H1 (cell line): ENCODE results near the gene NUP98. TPM values are rescaled to one million over a fixed set of nuclear protein-coding genes. Genes with fewer than 3 reads are reported as not detected.

Experiments used
- CTCF ChIA-PET: fragments of 300-600 bp; sonication (Branson Sonifier 250); formaldehyde crosslinking; loops from one replicate; lab custom pipeline; 2021; ENCODE audit not compliant: partially characterized antibody; lab: Charles Lee
- POLR2A ChIA-PET: fragments of 300-600 bp; sonication (Branson Sonifier 250); formaldehyde crosslinking; loops from one replicate; lab custom pipeline; 2021; ENCODE audit warnings: inconsistent platforms; ENCODE audit not compliant: partially characterized antibody; lab: Charles Lee
- DNase-seq, 2 experiments: peaks; one replicate each; pipeline versions ENCODE4 v3.0.0 to v3.0.0-alpha.2; 2010 to 2022; ENCODE audit warnings: low spot score in 2 of 2, low read depth in 1 of 2, mixed read lengths in 1 of 2
- FAIRE-seq: peaks from 2 replicates; lab custom pipeline; 2011; peaks lifted over from hg19 to GRCh38; lab: Jason Lieb, UNC
- H2AFZ ChIP-seq: 2 replicates; pipeline ENCODE4 v1.8.1; 2012; ENCODE audit warnings: low read length, inconsistent platforms
- H2AK5ac ChIP-seq: 2 replicates; pipeline ENCODE4 v1.6.1; 2013; ENCODE audit warnings: low read depth, low read length
- H2BK120ac ChIP-seq: replicated peaks from 2 replicates; pipeline ENCODE3; 2013; ENCODE audit warnings: low read depth, low read length, inconsistent platforms
- H2BK12ac ChIP-seq: 2 replicates; pipeline ENCODE4 v1.6.1; 2013; ENCODE audit warnings: low read depth, low read length
- H2BK15ac ChIP-seq: 2 replicates; pipeline ENCODE4 v1.6.1; 2013; ENCODE audit warnings: low read length
- H2BK20ac ChIP-seq: 2 replicates; pipeline ENCODE4 v1.6.1; 2013; ENCODE audit warnings: low read length
- H2BK5ac ChIP-seq: 2 replicates; pipeline ENCODE4 v1.6.1; 2013; ENCODE audit warnings: low read depth, low read length
- H3K14ac ChIP-seq: 2 replicates; pipeline ENCODE4 v1.6.1; 2013; ENCODE audit warnings: inconsistent platforms; ENCODE audit not compliant: insufficient read length
- H3K18ac ChIP-seq: 2 replicates; pipeline ENCODE4 v1.6.1; 2013; ENCODE audit warnings: low read length; ENCODE audit errors: extremely low read depth
- H3K23ac ChIP-seq: 2 replicates; pipeline ENCODE4 v1.6.1; 2013; ENCODE audit warnings: inconsistent platforms; ENCODE audit not compliant: insufficient read length
- H3K23me2 ChIP-seq: 2 replicates; pipeline ENCODE4 v1.6.1; 2013; ENCODE audit warnings: low read depth, low read length
- H3K27ac ChIP-seq: 2 replicates; pipeline ENCODE4 v1.6.1; 2011; ENCODE audit warnings: low read depth, low read length, inconsistent platforms
- H3K27me3 ChIP-seq, 4 experiments: replicated peaks in 1 of 4; 1 replicate in 1 of 4; 2 replicates in 3 of 4; pipeline versions ENCODE4 v1.6.1 to v1.8.1; 2011 to 2013; ENCODE audit warnings: low read length in 3 of 4, mild to moderate bottlenecking in 3 of 4, inconsistent platforms in 2 of 4, mixed read lengths in 2 of 4, moderate library complexity in 1 of 4; ENCODE audit not compliant: control insufficient read depth in 3 of 4, insufficient read depth in 3 of 4; ENCODE audit errors: extremely low read depth in 1 of 4
- H3K36me3 ChIP-seq, 4 experiments: 2 replicates each; pipeline versions ENCODE4 v1.6.1 to v1.8.1; 2011 to 2013; ENCODE audit warnings: mild to moderate bottlenecking in 4 of 4, low read length in 3 of 4, moderate library complexity in 2 of 4, control low read depth in 1 of 4, inconsistent platforms in 1 of 4; ENCODE audit not compliant: insufficient read depth in 4 of 4, control insufficient read depth in 2 of 4
- H3K4ac ChIP-seq: replicated peaks from 2 replicates; pipeline ENCODE3; 2013; ENCODE audit warnings: low read length, low read depth, mixed read lengths, inconsistent platforms; ENCODE audit not compliant: insufficient read length
- H3K4me1 ChIP-seq, 4 experiments: replicated peaks in 1 of 4; 1 replicate in 1 of 4; 2 replicates in 3 of 4; pipeline versions ENCODE4 v1.6.1 to v1.8.1; 2011 to 2013; ENCODE audit warnings: low read length in 3 of 4, inconsistent platforms in 2 of 4, mixed read lengths in 1 of 4; ENCODE audit not compliant: insufficient read depth in 4 of 4, control insufficient read depth in 3 of 4
- H3K4me2 ChIP-seq, 2 experiments: 2 replicates each; pipeline versions ENCODE4 v1.6.1 to v1.8.1; 2011 to 2013; ENCODE audit warnings: low read depth in 2 of 2, low read length in 2 of 2, control low read depth in 1 of 2, inconsistent platforms in 1 of 2, mild to moderate bottlenecking in 1 of 2; ENCODE audit not compliant: insufficient read depth in 1 of 2
- H3K4me3 ChIP-seq, 4 experiments: fragments of 200-600, 300-600 bp in 1 of 4; sonication (generic), shearing (Covaris generic), sonication (Bioruptor Twin) in 1 of 4; 2 replicates each; pipeline versions ENCODE4 v1.5.1 to v1.8.1; 2011 to 2016; ENCODE audit warnings: low read length in 4 of 4, low read depth in 3 of 4, control low read depth in 2 of 4, inconsistent platforms in 2 of 4, mild to moderate bottlenecking in 2 of 4, mixed read lengths in 1 of 4, moderate library complexity in 1 of 4; ENCODE audit not compliant: insufficient read depth in 2 of 4; ENCODE audit errors: extremely low read depth in 1 of 4
- H3K56ac ChIP-seq: replicated peaks from 2 replicates; pipeline ENCODE3; 2013; ENCODE audit warnings: low read depth, mild to moderate bottlenecking, mixed read lengths, low read length, inconsistent platforms; ENCODE audit not compliant: insufficient read length
- H3K79me1 ChIP-seq: 2 replicates; pipeline ENCODE4 v1.6.1; 2013; ENCODE audit warnings: low read depth, low read length, control low read depth
- H3K79me2 ChIP-seq, 2 experiments: 2 replicates each; pipeline versions ENCODE4 v1.6.1 to v1.8.1; 2012 to 2013; ENCODE audit warnings: low read length in 2 of 2, mild to moderate bottlenecking in 2 of 2, inconsistent platforms in 1 of 2; ENCODE audit not compliant: insufficient read depth in 2 of 2, control insufficient read depth in 1 of 2
- H3K9ac ChIP-seq, 4 experiments: replicated peaks in 1 of 4; 1 replicate in 1 of 4; 2 replicates in 3 of 4; pipeline versions ENCODE4 v1.6.1 to v1.8.1; 2011 to 2013; ENCODE audit warnings: low read depth in 3 of 4, low read length in 3 of 4, control low read depth in 2 of 4, mild to moderate bottlenecking in 2 of 4, moderate library complexity in 2 of 4, inconsistent platforms in 1 of 4; ENCODE audit errors: extremely low read depth in 1 of 4
- H3K9me3 ChIP-seq, 2 experiments: 2 replicates each; pipeline versions ENCODE4 v1.6.1 to v1.8.1; 2012 to 2013; ENCODE audit warnings: mild to moderate bottlenecking in 2 of 2, moderate library complexity in 2 of 2, control low read depth in 1 of 2, inconsistent platforms in 1 of 2, low read depth in 1 of 2, low read length in 1 of 2, mixed read lengths in 1 of 2; ENCODE audit not compliant: insufficient read depth in 2 of 2
- H4K20me1 ChIP-seq, 2 experiments: replicated peaks in 1 of 2; 2 replicates each; pipeline versions ENCODE3 to v1.8.1; 2011 to 2013; ENCODE audit warnings: inconsistent platforms in 2 of 2, low read length in 2 of 2, mild to moderate bottlenecking in 1 of 2; ENCODE audit not compliant: insufficient read depth in 2 of 2, control insufficient read depth in 1 of 2
- H4K5ac ChIP-seq: 2 replicates; pipeline ENCODE4 v1.6.1; 2013; ENCODE audit warnings: low read length, low read depth, mixed read lengths, inconsistent platforms; ENCODE audit not compliant: insufficient read length
- H4K8ac ChIP-seq: 2 replicates; pipeline ENCODE4 v1.8.0; 2013; ENCODE audit warnings: mild to moderate bottlenecking, moderate library complexity, low read length, inconsistent platforms; ENCODE audit not compliant: insufficient read depth; ENCODE audit errors: extremely low read depth
- H4K91ac ChIP-seq: replicated peaks from 2 replicates; pipeline ENCODE3; 2013; ENCODE audit warnings: low read length, mixed read lengths, inconsistent platforms; ENCODE audit not compliant: insufficient read length
- BRCA1 ChIP-seq: IDR thresholded peaks from 2 replicates; pipeline ENCODE4 v1.6.1; 2012; ENCODE audit warnings: low read depth, low read length, improper control_type of control experiment
- CHD1 ChIP-seq: IDR thresholded peaks from 2 replicates; pipeline ENCODE4 v1.6.1; 2012; ENCODE audit warnings: low read depth, low read length, improper control_type of control experiment
- CHD2 ChIP-seq: IDR thresholded peaks from 2 replicates; pipeline ENCODE4 v1.6.1; 2012; ENCODE audit warnings: low read length, improper control_type of control experiment
- EZH2 ChIP-seq: fragments of 200-600 bp; sonication (generic); IDR thresholded peaks from 2 replicates; pipeline ENCODE4 v1.7.1; 2012; ENCODE audit warnings: low read depth, mild to moderate bottlenecking, moderate library complexity, low read length, inconsistent platforms; ENCODE audit not compliant: severe bottlenecking
- GABPA ChIP-seq: IDR thresholded peaks from 2 replicates; pipeline ENCODE4 v1.6.1; 2011; ENCODE audit warnings: mild to moderate bottlenecking, low read length, moderate library complexity, borderline replicate concordance; ENCODE audit not compliant: insufficient read depth
- GTF2F1 ChIP-seq: IDR thresholded peaks from 2 replicates; pipeline ENCODE4 v1.6.1; 2012; ENCODE audit warnings: low read depth, low read length, improper control_type of control experiment, borderline replicate concordance
- KDM5A ChIP-seq: fragments of 200-600 bp; IDR thresholded peaks from 2 replicates; pipeline ENCODE4 v1.7.1; 2012; ENCODE audit warnings: mild to moderate bottlenecking, low read length, inconsistent platforms, mixed read lengths
- SIRT6 ChIP-seq: IDR thresholded peaks from one replicate; pipeline ENCODE4 v1.7.1; 2012; ENCODE audit warnings: low read length, inconsistent platforms
- SIX5 ChIP-seq: IDR thresholded peaks from 2 replicates; pipeline ENCODE4 v1.6.1; 2011; ENCODE audit warnings: mild to moderate bottlenecking, low read depth, low read length
- SP1 ChIP-seq: IDR thresholded peaks from 2 replicates; pipeline ENCODE4 v1.6.1; 2011; ENCODE audit warnings: low read depth, low read length
- SP2 ChIP-seq: IDR thresholded peaks from 2 replicates; pipeline ENCODE4 v1.6.1; 2012; ENCODE audit warnings: mild to moderate bottlenecking, low read length, inconsistent platforms
- SP4 ChIP-seq: IDR thresholded peaks from 2 replicates; pipeline ENCODE4 v1.6.1; 2012; ENCODE audit warnings: low read length, inconsistent platforms
- WGBS, 2 experiments: shearing (Covaris generic) in 1 of 2; methylation state at CpG; one replicate each; pipeline versions ENCODE4 v1.1.6 to v1.1.7; 2013 to 2015; ENCODE audit warnings: low lambda C conversion rate in 2 of 2, mixed read lengths in 2 of 2, inconsistent platforms in 1 of 2, low coverage in 1 of 2, missing lambda C conversion rate in 1 of 2; ENCODE audit not compliant: insufficient replicate concordance in 2 of 2, insufficient coverage in 1 of 2, insufficient read length in 1 of 2; ENCODE audit errors: extremely low coverage in 1 of 2, missing lambda C conversion rate in 1 of 2; 5-methylcytosine and 5-hydroxymethylcytosine counted together
- polyA plus RNA-seq, 7 experiments: library from polyadenylated mRNA; depleted of rRNA in 3 of 7; stranded (reverse) in 5 of 7; unstranded in 2 of 7; fragments of >200 nt in 5 of 7; fragments of 200-250 nt in 2 of 7; gene quantifications; 1 replicate in 5 of 7; 2 replicates in 1 of 7; 4 replicates in 1 of 7; pipeline versions ENCODE4 v1.2.1 to v1.2.3, GENCODE V29; 2011 to 2013; ENCODE audit warnings: missing spikeins in 2 of 7, mixed read lengths in 2 of 7
- total RNA-seq: library from RNA; stranded (reverse); fragmentation: NEBNext Ultra II Directional; extraction: Animal tissue kit (Norgen Biotek cat#: 25700); gene quantifications from 2 replicates; pipeline ENCODE4 v1.2.1, GENCODE V29; 2021
- TF ChIP-seq, protein P1 (sequence below): IDR thresholded peaks from 2 replicates; pipeline ENCODE4 v1.6.1; 2011; ENCODE audit warnings: low read length, improper control_type of control experiment

The NUP98 gene
- total and polyA plus RNA-seq, 2 of the 8 experiments (the other 6 are each of a cell fraction or from before 2014, with no cell fraction given), result 98.6 to 261 TPM

DNA sequence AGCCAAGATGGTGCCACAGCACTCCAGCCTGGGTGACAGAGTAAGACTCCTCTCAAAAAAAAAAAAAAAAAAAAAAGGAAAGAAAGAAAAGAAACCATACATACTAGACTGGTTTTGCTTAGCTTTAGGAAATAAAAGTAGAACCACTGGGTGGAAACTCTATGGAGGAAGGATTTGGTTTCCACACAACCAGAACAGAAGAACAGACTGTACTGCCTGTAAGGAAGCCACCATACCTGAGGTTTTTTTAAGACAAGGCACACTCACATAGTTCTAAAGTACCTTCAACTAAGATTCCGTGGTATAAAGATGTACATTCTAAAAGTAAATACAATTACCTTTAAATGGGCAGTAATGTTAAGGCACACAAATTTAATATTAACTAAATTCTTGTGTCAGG is 58.6 kb downstream of the NUP98 start:
- H3K4me1 ChIP-seq, result no peaks in the 10 kb centered on the region
- H3K9ac ChIP-seq, result no peak overlapping the region
- no peak overlapping the region for H3K14ac ChIP-seq
- no peak overlapping the region for H3K4me3 ChIP-seq
- H4K20me1 ChIP-seq, result no peaks in the 10 kb centered on the region
- no peaks in the 10 kb centered on the region for H3K79me1 ChIP-seq
- DNase-seq (no peak), FAIRE-seq (no peak)
- no peak overlapping the region for H2BK12ac ChIP-seq
- no peak overlapping the region for H2BK15ac ChIP-seq
- no peak overlapping the region for H2AFZ ChIP-seq
- H2AK5ac ChIP-seq, result no peak overlapping the region
- H3K23ac ChIP-seq, result no peak overlapping the region
- H3K27ac ChIP-seq, result no peak overlapping the region
- H4K5ac ChIP-seq, result no peak overlapping the region
- no peak overlapping the region for H2BK20ac ChIP-seq
- no peak overlapping the region for H3K56ac ChIP-seq
- POLR2A ChIA-PET, result no interaction called here
- H3K27me3 ChIP-seq, result no peaks in the 10 kb centered on the region
- H4K8ac ChIP-seq, result no peak overlapping the region
- H4K91ac ChIP-seq, result no peak overlapping the region
- no peak overlapping the region for H3K4me2 ChIP-seq
- H2BK5ac ChIP-seq, result no peak overlapping the region
- H3K79me2 ChIP-seq, result no peaks in the 10 kb centered on the region
- H3K36me3 ChIP-seq, result peaks cover 4 to 57% (median 40%) of the 10 kb centered on the region in 4 experiments; a peak in 7 of 8 replicates
- whole genome bisulfite sequencing, 2 experiments, result 88% methylated on average over 1 of the region's 1 CpG; no CpG with 5 or more reads in 1 of the 2 experiments
- peaks cover 3% of the 10 kb centered on the region; the same call in 1 of the 2 replicates for H3K23me2 ChIP-seq
- CTCF ChIA-PET, result interaction anchor here (1.2 kb wide), 1 partner anchor 15 kb away, joined by 3 read pairs; no protein-coding TSS in a partner anchor
- H3K18ac ChIP-seq, result no peak overlapping the region
- H3K4ac ChIP-seq, result no peak overlapping the region
- H2BK120ac ChIP-seq, result no peak overlapping the region
- no peaks in the 10 kb centered on the region for H3K9me3 ChIP-seq
- TF ChIP-seq CHD1, result no peak
- TF ChIP-seq SP2, result no peak
- no peak for TF ChIP-seq CHD2
- TF ChIP-seq BRCA1, result no peak
- no peak for TF ChIP-seq SP4
- no peak for TF ChIP-seq GABPA
- TF ChIP-seq, protein P1, sequence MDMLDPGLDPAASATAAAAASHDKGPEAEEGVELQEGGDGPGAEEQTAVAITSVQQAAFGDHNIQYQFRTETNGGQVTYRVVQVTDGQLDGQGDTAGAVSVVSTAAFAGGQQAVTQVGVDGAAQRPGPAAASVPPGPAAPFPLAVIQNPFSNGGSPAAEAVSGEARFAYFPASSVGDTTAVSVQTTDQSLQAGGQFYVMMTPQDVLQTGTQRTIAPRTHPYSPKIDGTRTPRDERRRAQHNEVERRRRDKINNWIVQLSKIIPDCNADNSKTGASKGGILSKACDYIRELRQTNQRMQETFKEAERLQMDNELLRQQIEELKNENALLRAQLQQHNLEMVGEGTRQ, result no peak
- no peak for TF ChIP-seq KDM5A
- no peak for TF ChIP-seq SIX5
- TF ChIP-seq EZH2, result no peak
- no peak for TF ChIP-seq SP1
- no peak for TF ChIP-seq GTF2F1
- TF ChIP-seq SIRT6, result no peak
